ENCODE data around the gene FKBP7.

DNA sequence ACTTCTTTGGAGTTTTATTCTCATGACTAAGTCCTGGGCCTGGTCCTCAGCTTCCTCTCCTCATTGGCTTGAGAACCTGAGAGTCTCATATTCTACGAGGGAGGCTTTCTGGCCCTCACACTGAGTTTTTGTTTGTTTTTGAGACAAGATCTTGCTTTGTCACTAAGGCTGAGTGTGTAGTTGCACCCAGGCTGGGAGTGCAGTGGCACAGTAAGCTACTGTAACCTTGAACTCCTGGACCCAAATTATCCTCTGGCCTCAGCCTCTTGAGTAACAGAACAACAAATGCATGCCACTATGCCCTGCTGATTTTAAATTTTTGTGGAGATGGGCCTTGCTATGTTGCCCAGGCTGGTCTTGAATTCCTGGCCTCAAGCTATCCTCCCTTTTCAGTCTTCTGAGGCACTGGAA lies 50.0 kb downstream of the FKBP7 start:
- TF ChIP-seq, protein P1, sequence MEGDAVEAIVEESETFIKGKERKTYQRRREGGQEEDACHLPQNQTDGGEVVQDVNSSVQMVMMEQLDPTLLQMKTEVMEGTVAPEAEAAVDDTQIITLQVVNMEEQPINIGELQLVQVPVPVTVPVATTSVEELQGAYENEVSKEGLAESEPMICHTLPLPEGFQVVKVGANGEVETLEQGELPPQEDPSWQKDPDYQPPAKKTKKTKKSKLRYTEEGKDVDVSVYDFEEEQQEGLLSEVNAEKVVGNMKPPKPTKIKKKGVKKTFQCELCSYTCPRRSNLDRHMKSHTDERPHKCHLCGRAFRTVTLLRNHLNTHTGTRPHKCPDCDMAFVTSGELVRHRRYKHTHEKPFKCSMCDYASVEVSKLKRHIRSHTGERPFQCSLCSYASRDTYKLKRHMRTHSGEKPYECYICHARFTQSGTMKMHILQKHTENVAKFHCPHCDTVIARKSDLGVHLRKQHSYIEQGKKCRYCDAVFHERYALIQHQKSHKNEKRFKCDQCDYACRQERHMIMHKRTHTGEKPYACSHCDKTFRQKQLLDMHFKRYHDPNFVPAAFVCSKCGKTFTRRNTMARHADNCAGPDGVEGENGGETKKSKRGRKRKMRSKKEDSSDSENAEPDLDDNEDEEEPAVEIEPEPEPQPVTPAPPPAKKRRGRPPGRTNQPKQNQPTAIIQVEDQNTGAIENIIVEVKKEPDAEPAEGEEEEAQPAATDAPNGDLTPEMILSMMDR (conservative IDR thresholded peaks at IDR 0.05 in 1 of 2, IDR thresholded peaks at IDR 0.05 in 1 of 2; ENCODE audit: low read depth in 1 of 2, low read length in 2 of 2) = no peak
- TF ChIP-seq EZH2 (IDR thresholded peaks at IDR 0.05; ENCODE audit: low read length, missing control alignments) = no peak

Data from fibroblast of lung (primary cell).